Measurements from ENCODE around the gene NR2E1.

NR2E1 gene

DNA sequence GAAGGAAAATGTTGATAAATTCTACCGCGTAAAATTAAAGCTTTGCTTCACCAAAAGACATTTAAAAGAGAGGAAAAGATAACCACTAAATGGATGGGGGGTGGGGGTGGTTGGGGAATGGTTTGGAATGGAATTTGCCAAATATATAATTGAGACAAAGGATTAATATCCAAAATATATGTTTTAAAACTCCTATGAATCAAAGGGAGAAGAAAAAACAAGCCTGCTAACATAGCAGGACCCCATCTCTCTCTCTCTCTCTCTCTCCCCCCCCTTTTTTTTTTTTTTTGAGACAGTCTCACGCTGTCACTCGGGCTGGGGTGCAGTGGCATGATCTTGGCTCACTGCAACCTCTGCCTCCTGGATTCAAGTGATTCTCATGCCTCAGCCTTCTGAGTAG is 13.4 kb upstream of the NR2E1 start:
- TF ChIP-seq, protein P1, sequence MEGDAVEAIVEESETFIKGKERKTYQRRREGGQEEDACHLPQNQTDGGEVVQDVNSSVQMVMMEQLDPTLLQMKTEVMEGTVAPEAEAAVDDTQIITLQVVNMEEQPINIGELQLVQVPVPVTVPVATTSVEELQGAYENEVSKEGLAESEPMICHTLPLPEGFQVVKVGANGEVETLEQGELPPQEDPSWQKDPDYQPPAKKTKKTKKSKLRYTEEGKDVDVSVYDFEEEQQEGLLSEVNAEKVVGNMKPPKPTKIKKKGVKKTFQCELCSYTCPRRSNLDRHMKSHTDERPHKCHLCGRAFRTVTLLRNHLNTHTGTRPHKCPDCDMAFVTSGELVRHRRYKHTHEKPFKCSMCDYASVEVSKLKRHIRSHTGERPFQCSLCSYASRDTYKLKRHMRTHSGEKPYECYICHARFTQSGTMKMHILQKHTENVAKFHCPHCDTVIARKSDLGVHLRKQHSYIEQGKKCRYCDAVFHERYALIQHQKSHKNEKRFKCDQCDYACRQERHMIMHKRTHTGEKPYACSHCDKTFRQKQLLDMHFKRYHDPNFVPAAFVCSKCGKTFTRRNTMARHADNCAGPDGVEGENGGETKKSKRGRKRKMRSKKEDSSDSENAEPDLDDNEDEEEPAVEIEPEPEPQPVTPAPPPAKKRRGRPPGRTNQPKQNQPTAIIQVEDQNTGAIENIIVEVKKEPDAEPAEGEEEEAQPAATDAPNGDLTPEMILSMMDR (IDR thresholded peaks at IDR 0.05; ENCODE audit: low read depth, low read length, missing control alignments), result no peak
- no peak overlapping the region for H3K4me3 ChIP-seq (ENCODE audit: low read depth, low read length)
- in situ Hi-C loops (cut with HindIII; ENCODE audit: low sequenced_read_pairs), result loop anchor here (5.0 kb wide), 3 partner anchors 40 to 90 kb away; no protein-coding TSS in a partner anchor
- DNase-seq (ENCODE audit: low read depth), result no peak

DNA sequence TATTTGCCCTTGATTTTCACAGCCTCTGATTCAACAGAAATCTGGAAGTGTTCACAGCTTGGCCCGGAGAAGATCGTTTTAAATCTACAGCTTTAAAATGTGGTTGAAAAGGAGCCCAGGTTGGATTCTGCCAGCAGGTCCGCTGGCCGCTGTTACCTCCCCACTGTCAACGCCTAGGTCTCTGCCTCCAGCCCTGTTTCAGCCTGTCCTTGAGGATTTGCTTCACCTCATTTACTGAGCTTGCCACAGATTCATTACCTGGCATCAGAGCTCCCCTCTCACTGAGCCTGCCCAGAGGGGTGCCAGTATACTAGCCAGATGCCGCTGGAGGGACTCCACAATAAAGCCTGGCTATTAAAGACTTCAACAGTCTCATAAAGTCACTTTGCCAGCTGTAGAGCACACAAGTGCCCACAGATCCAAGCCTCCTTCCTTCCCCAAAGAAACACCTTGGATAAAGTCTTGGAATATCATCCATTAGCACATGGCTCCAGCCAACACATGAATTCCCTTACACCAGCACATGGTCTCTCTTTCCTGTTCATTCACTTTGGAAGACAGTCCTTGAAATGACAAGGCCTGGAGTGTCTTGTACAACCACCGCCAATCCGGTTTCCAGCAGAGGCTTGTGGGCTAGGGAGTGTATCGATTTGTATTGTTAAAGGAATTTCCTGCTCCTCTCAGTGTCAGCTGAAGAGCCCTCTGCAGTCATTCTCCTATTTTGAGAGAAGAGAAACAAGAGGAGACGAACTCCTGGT is 9.5 kb upstream of the NR2E1 start:
- no peak for DNase-seq (ENCODE audit: low read depth)
- in situ Hi-C loops (cut with HindIII; ENCODE audit: low sequenced_read_pairs), result no loop called here
- TF ChIP-seq, protein P1 (IDR thresholded peaks at IDR 0.05; ENCODE audit: low read depth, low read length, missing control alignments), result no peak
- H3K4me3 ChIP-seq (ENCODE audit: low read depth, low read length), result no peak overlapping the region

DNA sequence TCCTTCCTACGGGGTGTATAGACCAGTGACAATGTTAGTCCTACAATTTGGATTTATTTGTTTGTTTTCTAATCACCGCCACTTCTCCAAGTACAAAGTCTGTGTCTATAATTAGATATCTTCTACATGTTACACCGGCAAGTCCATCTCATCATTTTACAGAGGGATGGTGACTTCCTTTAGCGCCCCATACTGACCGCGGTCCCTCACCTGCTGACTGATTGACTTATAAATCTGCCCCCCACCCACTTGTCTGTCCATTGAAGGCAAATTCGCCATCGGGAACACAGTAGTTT is 8.9 kb upstream of the NR2E1 start:
- in situ Hi-C loops (cut with HindIII; ENCODE audit: low sequenced_read_pairs), result no loop called here
- H3K4me3 ChIP-seq (ENCODE audit: low read depth, low read length), result no peak overlapping the region
- TF ChIP-seq, protein P1 (IDR thresholded peaks at IDR 0.05; ENCODE audit: low read depth, low read length, missing control alignments), result no peak

DNA sequence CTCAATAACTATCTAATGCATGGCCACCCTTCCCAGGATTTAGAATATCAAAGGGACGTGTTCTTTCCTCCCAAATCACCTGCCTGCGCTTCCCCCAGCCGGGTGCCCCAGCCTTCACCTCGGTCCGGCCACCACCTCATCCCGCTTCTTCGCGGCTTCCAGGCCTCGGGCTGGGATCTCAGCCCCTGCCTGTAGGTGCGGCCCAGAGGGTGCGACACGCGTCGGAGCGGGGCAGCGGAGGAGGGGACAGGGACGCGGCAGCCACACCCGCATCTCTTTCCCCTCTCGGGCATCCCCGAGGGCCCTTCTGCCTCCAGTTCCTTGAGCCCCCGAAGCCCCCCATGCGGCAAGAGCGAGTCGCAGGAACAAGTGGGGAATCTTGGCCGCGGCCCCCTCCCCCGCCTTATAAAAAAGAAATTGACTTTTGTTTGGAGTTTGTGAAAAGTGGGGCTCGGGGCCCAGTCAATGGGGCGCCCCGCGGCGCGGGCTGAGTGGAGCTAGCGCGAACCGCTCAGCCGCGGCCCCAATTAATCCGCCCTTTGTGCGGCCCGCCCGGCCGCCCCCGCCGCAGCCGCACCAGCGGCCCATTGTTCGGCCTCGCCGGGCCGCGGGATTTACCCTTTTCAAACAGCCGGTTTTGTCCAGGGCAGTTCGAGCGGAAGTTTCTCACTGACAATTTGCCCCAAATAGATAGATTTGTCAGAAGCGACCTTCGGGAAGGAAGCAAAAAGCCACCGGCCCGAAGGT is 8.4 kb upstream of the NR2E1 start:
- no peak overlapping the region for H3K4me3 ChIP-seq (ENCODE audit: low read depth, low read length)
- TF ChIP-seq, protein P1 (IDR thresholded peaks at IDR 0.05; ENCODE audit: low read depth, low read length, missing control alignments), result no peak
- in situ Hi-C loops (cut with HindIII; ENCODE audit: low sequenced_read_pairs), result no loop called here
- DNase-seq (ENCODE audit: low read depth), result no peak

More for the DNA sequence above, 8.9 kb upstream of the NR2E1 start:
- DNase-seq (ENCODE audit: low read depth), result no peak

DNA sequence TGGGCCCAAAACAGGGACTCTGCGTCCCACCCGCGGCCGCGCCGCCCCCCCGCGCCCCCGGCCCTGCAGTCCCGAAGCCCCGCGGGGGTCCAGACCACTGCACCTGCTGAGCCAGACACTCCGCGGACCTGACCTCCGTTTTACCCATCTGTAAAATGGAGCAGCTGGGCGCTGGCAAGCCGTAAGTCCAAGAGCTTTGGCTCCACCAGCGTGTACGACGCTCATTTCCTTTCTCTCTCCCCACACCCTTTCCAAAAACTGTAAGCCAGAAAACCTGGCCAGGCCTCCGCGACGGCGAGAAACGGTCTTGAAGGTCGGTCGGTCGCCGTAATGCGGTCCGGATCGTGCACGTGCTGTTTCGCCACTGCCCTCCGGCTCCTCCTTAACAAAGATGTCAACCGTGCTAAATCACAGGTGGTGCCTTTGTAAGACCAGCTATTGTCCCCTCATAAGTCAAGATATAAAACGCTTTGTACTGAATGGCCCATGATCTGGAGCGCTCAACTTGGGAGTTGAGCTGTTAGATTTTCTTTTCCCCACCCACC is 7.8 kb upstream of the NR2E1 start:
- TF ChIP-seq, protein P1 (IDR thresholded peaks at IDR 0.05; ENCODE audit: low read depth, low read length, missing control alignments), result no peak
- no peak overlapping the region for H3K4me3 ChIP-seq (ENCODE audit: low read depth, low read length)
- no peak for DNase-seq (ENCODE audit: low read depth)
- in situ Hi-C loops (cut with HindIII; ENCODE audit: low sequenced_read_pairs), result no loop called here

DNA sequence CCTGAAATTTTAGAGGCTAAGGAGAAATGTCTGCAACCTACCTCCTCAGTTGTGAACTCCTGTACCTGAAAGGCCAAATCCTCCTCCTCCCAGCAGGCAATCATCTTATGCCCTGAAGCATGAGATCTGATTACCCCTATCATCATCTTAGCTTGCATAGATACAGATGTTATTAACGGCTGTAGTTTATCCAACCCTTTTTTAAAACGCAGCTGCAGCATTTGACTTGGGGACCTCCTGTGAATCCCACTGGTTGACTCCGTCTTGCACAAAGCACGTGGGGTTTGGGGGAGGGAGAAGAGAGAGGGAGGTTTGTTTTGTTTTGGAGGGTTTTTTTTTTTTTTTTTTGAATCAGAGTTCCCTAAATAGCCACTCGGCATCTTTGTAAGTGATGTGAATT is 5.8 kb upstream of the NR2E1 start:
- H3K4me3 ChIP-seq (ENCODE audit: low read depth, low read length), result no peak overlapping the region
- TF ChIP-seq, protein P1 (IDR thresholded peaks at IDR 0.05; ENCODE audit: low read depth, low read length, missing control alignments), result no peak
- in situ Hi-C loops (cut with HindIII; ENCODE audit: low sequenced_read_pairs), result no loop called here
- DNase-seq (ENCODE audit: low read depth), result no peak

Data from astrocyte of the cerebellum (primary cell).